HG02840 (cell line): Measurements from ENCODE around the gene NOSTRIN.
"Not testable (repeated sequence)": the region's sequence is repeated elsewhere in the genome, so short reads cannot be mapped to it uniquely, and the experiment has no call there.

Experiments used
- ATAC-seq: cut with Tn5 transposase; IDR thresholded peaks from one replicate; pipeline ENCODE4 v1.9.1; 2021; ENCODE audit warnings: mild to moderate bottlenecking, moderate library complexity, moderate number of reproducible peaks; ENCODE audit not compliant: unreplicated experiment, low FRiP score

NOSTRIN gene, protein sequence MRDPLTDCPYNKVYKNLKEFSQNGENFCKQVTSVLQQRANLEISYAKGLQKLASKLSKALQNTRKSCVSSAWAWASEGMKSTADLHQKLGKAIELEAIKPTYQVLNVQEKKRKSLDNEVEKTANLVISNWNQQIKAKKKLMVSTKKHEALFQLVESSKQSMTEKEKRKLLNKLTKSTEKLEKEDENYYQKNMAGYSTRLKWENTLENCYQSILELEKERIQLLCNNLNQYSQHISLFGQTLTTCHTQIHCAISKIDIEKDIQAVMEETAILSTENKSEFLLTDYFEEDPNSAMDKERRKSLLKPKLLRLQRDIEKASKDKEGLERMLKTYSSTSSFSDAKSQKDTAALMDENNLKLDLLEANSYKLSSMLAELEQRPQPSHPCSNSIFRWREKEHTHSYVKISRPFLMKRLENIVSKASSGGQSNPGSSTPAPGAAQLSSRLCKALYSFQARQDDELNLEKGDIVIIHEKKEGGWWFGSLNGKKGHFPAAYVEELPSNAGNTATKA

DNA sequence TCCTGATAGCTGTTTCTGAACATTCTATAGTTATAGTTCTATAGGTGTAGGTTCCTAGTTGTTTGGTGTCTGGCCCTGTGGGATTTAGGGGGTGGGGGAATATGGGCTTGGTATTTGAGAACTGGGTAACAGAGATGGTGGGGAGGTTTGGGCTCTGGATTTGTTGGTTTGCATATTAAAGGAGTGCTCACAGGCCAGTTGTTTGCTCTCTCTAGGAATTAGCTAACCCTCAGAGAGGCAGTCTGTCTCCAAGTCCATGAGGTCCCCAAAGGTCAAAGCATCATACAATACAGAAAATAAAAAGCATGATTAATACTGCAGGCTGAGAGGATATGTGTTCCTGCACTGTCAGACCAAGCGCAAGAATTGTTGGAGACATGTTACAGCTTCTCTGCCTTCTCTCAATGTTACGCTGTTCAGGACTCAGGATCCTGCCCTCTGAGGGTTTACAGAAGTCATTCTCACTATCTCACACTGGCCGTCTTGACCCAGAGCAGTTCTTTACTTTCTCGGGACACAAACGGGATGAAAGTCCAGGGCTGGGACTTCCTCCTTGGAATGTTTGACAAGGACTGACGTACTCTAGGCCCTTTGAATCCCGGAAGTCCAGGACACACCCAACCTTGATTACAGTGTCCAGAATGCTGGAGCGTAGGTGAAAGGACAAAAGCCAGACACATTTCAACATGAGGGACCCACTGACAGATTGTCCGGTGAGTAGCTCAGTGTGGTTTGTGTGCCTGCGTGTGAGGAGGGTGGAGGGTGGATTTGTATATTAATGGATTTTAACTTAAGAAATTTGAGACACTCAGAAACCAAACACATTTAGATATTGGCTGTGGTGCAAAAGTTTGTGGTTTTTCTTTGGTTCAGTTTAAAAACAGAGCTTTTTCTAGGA, at the start of gene NOSTRIN:
TSS of gene NOSTRIN (plus strand) at position 677 of the 898 bp plus-strand sequence. CDS start at position 687, 10 bp downstream.
- ATAC-seq: no peak

DNA sequence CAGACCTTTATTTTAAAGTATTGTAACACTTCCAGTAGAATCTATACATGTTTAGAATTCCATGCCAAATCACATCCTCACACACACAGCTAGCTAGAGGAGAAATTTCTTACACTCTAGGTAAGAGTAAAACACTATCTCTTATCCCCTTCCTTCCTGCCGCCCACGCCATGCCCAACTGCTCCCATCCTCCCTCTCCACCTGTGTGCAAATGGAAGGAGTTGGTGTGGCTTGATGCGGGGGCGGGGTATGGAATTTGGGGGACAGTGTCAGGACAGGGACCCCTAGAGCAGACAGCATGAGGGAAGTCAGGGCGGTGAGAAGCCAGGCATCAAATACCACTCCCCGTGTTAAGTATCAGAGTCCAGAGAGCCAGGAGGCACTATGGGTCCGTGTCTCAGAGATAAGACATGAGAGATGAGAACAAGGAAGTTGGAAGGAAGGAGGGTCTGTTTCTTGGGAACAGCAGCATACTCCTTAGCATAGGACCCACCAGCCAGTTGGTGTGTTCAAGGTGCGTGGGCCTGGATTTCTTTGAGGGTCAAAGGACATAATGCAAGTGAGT, 48.6 kb upstream of the NOSTRIN start:
- ATAC-seq: no peak

DNA sequence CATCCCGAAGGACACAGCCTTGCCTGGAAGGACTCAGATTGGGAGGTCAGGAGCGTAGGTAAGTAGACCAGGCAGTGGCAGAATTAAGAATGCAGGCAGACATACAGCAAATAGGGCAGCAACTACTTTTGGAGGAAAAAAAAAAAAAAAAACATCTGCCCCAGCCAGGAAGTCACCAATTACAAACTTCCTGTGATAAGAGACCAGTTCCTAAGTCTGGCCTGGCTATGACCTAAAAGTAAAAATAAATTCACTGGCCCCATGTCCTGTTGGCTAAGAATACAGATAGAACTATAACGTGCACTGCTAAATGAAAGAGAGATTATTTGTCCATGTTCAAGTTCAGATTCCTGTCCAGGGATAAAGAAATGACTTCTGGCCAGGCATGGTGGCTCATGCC, 45.2 kb upstream of the NOSTRIN start:
- ATAC-seq: no peak

DNA sequence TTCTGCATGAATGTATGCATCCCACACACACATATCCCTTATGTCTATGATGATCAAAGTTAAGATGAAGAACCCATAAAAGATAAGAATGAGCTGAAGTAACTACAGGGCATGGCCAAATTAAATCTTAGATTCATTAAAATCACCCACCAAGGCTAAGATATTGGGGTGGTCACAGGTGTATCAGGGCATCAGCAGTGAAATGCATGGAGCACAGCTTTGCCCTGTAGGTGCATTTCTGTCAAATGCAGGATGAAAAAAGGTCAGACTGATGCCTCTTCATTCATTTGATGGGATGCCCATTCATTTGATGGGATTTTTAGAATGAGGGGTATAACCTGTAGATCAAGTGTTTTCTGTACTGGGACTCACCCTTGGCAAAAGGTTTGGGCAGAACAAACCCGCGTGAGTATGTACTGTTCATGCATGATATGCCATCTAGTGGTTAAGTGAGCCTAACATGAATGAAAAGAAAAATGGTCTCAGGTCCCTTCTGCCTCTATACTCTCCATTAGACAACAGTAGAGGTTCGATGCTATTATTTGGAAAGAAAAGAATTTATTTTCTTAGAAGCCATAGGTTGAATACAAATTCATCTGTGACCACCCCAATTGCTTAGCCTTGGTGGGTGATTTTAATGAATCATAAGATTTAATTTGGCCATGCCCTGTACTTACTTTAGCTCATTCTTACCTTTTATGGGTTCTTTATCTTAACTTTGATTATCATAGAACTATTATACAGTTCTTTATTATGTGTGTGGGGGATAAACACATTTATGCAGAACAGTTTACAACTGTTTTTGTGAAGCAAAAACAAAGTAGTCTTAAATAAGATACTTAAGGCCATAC, 43.2 kb upstream of the NOSTRIN start:
- ATAC-seq: peak; percentile 71

DNA sequence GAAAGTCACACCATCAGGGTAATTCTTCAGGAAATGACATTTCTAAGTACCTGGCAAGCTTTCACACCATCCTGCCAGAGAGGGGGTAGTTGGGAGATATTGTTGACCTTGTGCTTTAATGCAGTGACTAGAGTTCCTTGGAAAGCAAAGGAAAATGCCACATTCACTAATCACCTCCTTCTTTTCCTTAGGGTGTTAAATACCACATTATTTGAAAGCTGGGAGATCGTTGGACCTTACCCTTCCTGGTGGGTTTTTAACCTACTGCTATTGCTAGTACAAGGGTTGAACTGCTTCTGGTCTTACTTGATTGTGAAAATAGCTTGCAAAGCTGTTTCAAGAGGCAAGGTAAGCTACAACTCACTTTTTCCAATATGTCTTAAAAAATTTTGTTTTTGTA, 37.0 kb upstream of the NOSTRIN start:
- ATAC-seq: no peak

DNA sequence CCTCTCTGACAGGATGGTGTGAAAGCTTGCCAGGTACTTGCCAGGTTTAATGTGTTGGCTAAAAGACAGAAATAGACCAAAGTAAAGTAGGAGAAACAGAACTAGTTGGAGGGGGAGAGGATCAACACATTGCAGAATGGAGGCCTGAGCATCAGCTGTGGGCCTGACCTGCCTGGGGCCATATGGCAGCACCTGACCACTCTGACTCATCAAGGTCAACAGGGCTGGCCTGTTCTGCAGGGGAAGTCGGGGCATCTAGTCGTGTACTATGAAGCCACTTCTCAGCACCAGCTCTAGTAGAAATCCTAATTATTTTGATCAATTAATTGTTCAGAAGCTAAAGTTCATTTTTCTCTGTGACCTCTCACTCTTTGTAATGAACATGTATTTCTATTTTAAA, 35.8 kb upstream of the NOSTRIN start:
- no peak for ATAC-seq

DNA sequence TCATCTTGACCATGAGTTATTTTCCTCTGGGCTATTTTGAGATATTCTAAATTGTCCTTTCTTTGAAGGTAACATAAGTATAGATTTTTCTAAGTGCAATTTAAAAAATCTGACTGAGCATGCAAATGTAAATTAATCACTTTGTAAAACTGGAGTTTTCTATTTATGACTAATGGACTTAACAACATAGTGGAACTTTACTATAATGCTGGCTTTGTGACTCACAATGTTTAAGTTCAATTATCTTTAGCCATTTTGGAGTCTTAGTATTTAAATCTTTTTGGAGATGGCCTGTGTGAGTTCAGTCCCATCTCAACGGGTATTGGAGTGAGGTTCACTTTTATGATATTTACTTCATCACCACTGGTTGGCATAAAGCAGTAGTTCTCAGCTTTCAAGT, 35.2 kb upstream of the NOSTRIN start:
- no peak for ATAC-seq

DNA sequence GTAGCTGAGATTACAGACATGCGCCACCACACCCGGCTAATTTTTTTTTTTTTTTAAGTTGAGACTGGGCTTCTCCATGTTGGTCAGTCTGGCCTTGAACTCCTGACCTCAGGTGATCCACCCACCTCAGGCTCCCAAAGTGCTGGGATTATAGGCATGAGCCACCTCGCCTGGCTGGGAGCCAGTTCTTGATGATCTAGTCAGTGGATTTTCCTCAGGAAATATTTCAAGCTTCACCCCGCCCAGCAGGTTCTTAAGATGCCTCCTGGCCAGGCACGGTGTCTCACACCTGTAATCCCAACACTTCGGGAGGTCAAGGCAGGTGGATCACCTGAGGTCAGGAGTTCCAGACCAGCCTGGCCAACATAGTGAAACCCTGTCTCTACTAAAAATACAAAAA, 34.1 kb upstream of the NOSTRIN start:
- ATAC-seq: not testable (repeated sequence)

DNA sequence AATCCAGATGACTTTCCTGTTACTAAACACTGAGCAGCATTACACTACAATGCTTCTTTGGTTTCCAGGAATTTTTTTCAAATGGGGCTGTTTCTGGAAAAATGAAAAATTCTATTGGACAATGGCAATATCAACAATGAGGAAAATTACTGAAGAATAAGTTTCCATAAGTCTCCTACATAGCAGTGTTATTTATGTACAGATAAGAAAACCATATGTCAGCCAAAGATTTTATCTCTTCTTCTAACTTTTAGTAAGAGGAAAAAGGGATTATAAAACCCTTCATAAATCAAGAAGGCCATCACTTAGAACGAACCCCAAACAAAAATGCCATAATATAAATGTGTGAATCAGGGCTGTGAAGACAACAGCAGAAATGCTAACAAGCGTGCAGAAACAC, 31.6 kb upstream of the NOSTRIN start:
- no peak for ATAC-seq

DNA sequence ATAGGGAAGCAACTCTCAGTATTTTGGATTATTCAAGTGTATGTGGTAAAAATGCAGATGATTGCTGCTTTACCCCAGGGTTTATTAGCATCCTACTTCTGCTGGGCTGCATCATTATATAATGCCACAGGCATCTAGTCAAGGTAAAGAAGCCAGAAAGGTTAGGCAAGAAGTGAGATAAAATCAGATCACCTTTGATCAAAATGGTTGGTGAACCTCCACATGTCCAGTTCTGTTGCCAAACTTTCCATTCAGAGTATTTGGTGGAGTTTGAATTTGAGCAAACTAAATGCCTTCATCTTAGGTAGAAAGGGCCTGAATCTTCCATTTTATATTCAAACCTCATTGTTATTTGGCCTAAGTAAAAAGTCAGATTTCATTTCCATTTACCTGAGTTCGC, 29.7 kb upstream of the NOSTRIN start:
- no peak for ATAC-seq

DNA sequence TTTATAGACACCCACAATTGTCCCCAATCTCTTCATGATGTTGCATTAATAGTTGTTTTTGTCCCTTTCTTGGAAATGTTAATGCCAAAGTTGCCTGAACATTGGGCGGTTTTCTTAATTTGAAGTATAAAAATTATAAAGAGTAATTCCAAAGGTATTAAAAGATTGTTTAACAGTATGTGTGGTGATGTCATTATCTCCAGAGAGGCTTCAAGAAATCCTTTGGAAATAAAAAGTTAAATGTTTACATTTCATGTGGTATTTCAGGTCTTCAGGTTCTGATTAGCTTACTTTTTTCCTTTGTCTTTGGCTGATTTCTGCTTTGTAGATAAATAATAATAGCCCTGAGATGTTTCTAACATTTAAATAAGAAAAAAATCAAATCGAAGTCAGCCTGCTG, 29.3 kb upstream of the NOSTRIN start:
- ATAC-seq: no peak

DNA sequence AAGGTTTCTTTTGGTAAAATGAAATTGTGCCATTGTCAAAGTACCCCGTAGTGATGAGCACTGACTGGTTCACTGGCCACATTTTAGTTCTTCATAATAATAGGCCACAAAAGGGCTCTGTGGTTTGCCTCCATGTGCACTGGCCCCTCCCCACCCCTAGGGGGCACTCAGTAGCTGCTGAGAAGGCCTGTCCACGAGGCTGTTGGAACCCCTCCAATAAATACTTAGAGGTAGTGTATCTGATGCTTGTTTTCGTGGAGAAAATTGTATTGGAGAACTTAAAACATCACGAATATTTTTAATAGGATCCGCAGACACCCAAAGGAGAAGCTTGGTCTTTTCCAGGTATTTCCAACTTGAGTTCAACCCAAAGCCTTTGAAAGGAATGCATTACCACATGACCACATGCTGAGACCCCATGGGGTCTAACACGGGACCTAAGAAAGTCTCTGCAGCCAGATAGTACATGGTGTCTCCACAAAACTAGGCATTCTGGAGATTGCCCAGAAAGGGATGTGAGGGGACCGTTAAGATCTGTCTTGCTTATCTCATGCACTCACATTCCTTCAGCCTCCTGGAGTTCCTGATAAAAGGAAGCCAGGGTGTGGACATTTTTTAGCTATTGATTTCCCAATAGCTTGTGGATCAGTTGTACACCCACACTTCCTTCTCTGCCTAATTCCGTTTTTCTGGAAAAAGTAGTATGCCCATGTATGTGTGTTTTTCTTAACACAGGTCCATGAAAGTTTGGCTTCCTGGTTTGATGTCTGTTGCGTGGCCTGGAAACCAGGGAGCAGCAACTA, 28.5 kb upstream of the NOSTRIN start:
- ATAC-seq: peak; percentile 56

DNA sequence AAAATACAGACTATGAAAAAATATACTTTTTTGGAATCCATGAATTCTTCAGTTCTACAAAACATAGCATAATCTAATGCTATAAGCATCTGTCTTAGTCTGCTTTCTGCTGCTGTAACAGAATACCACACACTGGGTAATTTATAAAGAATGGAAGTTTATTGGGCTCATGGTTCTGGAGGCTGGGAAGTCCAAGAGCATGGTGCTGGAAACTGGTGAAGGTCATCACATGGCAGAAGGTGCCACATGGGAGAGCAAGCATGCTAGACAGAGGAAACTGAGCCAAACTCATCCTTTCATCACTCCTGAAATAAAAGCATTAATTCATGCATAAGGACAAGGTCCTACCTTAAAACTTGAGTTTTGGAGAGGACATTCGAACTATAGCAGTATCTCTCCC, 26.6 kb upstream of the NOSTRIN start:
- ATAC-seq: no peak

DNA sequence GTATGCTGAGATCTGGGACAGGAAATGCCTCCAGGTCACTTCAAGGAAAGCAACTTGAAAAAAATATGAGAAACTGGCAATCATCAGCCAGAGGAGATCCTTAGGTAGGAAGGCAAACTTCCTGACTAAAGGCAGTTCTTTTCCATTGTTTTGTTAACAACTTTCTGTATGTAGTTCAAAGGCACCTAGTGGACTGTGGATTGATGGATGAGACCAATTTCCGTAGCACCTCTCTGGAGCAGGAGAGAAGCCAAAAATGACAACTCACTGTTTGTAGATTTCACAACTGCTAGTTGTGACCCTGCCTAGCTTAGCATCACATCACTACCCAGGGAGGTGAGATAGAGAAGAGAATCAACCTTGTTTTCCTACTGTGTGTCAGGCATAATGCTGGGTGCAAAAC, 21.8 kb upstream of the NOSTRIN start:
- no peak for ATAC-seq

DNA sequence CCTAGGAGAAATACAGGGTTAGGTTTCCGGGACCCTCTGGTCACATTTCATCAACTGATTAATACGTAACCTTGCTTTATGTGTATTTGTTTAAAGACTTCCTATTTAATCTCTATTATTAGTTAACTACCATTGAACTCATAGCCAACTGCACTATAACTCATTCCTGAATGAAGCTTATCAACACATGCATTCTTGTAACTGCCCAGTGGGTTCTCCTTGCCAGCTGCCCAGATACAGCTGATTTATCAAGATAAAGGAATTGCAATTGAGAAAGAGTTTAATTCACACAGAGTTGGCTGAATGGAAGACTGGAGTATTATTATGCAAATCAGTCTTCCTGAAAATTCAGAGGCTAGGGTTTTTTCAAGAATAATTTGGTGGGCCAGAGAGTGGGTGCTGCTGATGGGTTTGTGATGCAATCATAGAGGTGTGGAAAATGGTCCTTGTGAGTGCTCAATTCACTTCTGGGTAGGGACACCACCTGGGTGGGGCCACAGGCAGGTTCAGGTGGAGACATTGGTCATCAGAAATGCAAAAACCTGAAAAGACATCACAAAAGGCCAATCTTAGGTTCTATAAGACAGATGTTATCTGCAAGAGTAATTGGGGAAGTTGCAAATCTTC, 21.1 kb upstream of the NOSTRIN start:
- ATAC-seq: no peak

DNA sequence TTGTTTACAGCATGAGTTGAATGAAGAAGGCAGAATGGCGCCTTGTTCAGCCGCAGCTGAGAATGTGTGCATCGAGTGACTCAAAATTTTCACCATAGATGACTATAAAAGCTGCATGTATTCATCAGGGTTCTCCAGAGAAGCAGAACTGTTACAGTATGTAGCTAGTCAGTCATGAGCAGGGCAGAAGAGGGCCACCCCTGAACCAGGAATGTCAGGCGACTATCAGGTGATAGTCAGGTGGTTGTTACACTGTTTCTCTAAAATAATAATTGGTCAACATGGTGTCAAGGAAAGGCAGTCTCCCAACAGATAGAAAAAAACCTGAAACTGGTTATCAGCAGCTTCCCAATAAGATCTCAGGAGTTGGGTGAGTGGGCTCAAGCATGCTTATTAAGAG, 20.2 kb upstream of the NOSTRIN start:
- ATAC-seq: no peak

DNA sequence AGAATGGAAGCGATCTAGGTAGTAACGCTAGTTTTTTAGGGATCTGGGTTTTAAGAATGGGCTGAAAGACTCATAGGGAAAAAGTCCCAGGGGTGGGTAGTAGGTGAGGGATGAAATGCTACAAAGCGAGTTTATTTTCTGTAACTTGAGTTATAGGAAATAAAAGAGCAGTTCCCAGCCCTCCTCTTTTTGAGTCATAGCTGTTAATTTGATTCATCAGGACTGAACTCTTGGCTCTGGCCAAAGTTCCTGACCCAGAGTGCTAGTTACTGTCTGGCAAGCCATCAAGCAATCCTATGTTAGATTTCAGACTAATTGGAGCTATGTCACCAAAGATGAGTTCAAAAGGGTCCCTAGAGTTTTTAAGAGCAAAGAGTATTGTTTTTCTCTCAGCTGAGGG, 17.4 kb upstream of the NOSTRIN start:
- no peak for ATAC-seq

DNA sequence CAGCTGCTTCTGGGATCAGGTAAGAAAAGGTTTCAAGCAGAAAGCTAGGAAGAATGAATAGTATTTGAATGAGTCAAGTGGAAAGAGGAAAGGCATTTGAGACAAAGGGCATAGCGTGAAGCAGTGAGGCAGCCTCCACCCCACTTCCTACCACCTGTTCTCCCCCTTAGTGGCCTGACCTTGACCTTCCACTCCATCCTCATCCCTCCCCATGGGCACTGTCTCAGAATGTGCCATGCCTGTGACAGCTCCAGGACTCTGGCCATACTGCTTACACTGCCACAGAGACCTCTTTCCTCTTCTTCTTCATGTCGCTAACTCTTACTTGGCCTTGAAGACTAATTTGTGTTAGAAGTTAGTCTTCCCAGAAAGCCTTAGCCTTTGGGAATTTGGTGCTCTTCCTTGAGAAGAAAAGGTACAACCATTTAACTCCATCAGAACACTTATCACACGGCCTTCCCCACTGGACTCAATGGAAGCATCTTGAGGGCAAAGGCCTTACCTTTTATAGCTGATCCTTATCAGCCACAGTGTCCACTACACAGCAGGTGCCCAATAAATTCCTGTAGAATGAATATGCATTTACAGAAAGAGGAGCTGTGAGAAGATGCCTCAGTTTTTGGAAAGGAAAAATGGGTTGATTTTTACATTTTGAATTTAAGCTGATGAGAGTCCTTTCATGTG, 15.2 kb upstream of the NOSTRIN start:
- no peak for ATAC-seq
